Measurements from ENCODE around the gene LRP1.

Gene LRP1

GRCh38 chr12:57242691-57243454 lies 114.6 kb downstream of the LRP1 start:
- peak overlapping the region; percentile 30 for H3K4me3 ChIP-seq (ENCODE audit: low read depth, low read length)
- in situ Hi-C loops (cut with HindIII; ENCODE audit: low sequenced_read_pairs) = no loop called here
- TF ChIP-seq CTCF (IDR thresholded peaks at IDR 0.05; ENCODE audit: low read depth, low read length, missing control alignments) = peak; percentile 63
- no peak for DNase-seq (ENCODE audit: low read depth)

GRCh38 chr12:57243521-57244311 lies 115.4 kb downstream of the LRP1 start:
- H3K4me3 ChIP-seq (ENCODE audit: low read depth, low read length) = peak overlapping the region; percentile 30
- peak; percentile 23 for DNase-seq (ENCODE audit: low read depth)
- peak; percentile 81 for TF ChIP-seq CTCF (IDR thresholded peaks at IDR 0.05; ENCODE audit: low read depth, low read length, missing control alignments)
- in situ Hi-C loops (cut with HindIII; ENCODE audit: low sequenced_read_pairs) = no loop called here

GRCh38 chr12:57244312-57244696 lies 116.0 kb downstream of the LRP1 start:
- H3K4me3 ChIP-seq (ENCODE audit: low read depth, low read length) = no peak overlapping the region
- in situ Hi-C loops (cut with HindIII; ENCODE audit: low sequenced_read_pairs) = no loop called here
- no peak for DNase-seq (ENCODE audit: low read depth)
- no peak for TF ChIP-seq CTCF (IDR thresholded peaks at IDR 0.05; ENCODE audit: low read depth, low read length, missing control alignments)

GRCh38 chr12:57247041-57247440 lies 118.8 kb downstream of the LRP1 start:
- no peak for DNase-seq (ENCODE audit: low read depth)
- no peak overlapping the region for H3K4me3 ChIP-seq (ENCODE audit: low read depth, low read length)
- in situ Hi-C loops (cut with HindIII; ENCODE audit: low sequenced_read_pairs) = no loop called here
- TF ChIP-seq CTCF (IDR thresholded peaks at IDR 0.05; ENCODE audit: low read depth, low read length, missing control alignments) = no peak

- no peak overlapping the region for H3K4me3 ChIP-seq (ENCODE audit: low read depth, low read length)
- DNase-seq (ENCODE audit: low read depth) = no peak
- TF ChIP-seq CTCF (IDR thresholded peaks at IDR 0.05; ENCODE audit: low read depth, low read length, missing control alignments) = no peak
- in situ Hi-C loops (cut with HindIII; ENCODE audit: low sequenced_read_pairs) = no loop called here
Observed at GRCh38 chr12:57248934-57249742, 120.9 kb downstream of the LRP1 start.

- in situ Hi-C loops (cut with HindIII; ENCODE audit: low sequenced_read_pairs) = no loop called here
Observed at GRCh38 chr12:57250541-57250940, 122.3 kb downstream of the LRP1 start.

More at GRCh38 chr12:57250541-57250940, 122.3 kb downstream of the LRP1 start:
- no peak for DNase-seq (ENCODE audit: low read depth)
- no peak for TF ChIP-seq CTCF (IDR thresholded peaks at IDR 0.05; ENCODE audit: low read depth, low read length, missing control alignments)
- H3K4me3 ChIP-seq (ENCODE audit: low read depth, low read length) = no peak overlapping the region
